ENCODE data around the gene EIF5A. TPM values are rescaled to one million over a fixed set of nuclear protein-coding genes. Genes with fewer than 3 reads are reported as not detected.
A peak's percentile ranks its signal among the peaks of the same experiment; 100 is the strongest.
"Not testable (repeated sequence)": the region's sequence is repeated elsewhere in the genome, so short reads cannot be mapped to it uniquely, and the experiment has no call there.

EIF5A gene
- total RNA-seq, 1 experiment from 2014 or later: 345 TPM

DNA sequence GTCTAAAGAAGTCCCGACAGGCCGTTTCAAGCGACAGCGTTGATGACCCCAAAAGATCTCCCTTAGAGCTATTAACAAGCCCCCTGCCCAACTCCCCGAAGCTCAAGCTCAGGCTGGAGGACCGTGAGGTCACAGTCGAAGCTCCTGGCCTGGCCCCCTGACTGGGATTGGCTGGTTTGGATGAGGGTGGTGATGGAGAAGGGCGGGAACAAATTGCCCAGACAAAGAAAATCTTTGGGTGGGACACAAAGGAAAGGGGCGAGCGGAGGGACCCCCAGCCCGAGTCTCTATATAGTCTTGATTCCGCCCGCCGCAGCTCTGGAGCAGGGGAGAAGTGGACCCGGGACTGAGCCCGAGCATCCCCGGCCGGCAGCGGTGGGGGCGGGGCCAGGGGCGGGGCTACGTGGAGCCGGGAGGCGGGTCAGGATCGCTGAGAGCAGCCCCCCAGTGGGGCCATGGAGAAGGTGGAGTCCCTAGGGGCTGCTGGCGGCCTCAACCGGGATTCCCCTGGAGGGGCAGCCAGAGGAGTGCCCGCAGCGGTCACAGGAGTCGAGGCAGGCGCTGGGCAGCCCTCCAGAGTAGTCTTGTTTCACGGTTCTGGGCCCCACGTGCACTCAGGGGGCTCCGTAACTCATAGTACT, 22.7 kb downstream of the EIF5A start:
- no peaks in the 10 kb centered on the region for H3K27me3 ChIP-seq (replicated peaks; ENCODE audit: control insufficient read depth, insufficient read depth, low read length)
- no peaks in the 10 kb centered on the region; the same call in 1 of the 2 replicates for H3K36me3 ChIP-seq (ENCODE audit: control insufficient read depth, insufficient read depth, low read length)
- intact Hi-C loops (cut with micrococcal nuclease; ENCODE audit: unreplicated experiment): loop anchor here (2.0 kb wide), 1 partner anchor 15 kb away; the partner anchor contains the start of gene GPS2
- H3K27ac Mint-ChIP-seq (ENCODE audit: unreplicated experiment): peak overlapping the region; percentile 48
- H3K9me3 Mint-ChIP-seq (ENCODE audit: unreplicated experiment): no peaks in the 10 kb centered on the region
- H3K4me1 Mint-ChIP-seq (ENCODE audit: low read depth, unreplicated experiment): peaks cover 10% of the 10 kb centered on the region
- no peaks in the 10 kb centered on the region for H3K9me3 ChIP-seq
- peak overlapping the region; percentile 89 for H3K4me3 ChIP-seq (ENCODE audit: low read depth, low read length)
- peak; percentile 66 to 77 for DNase-seq
- H3K4me3 Mint-ChIP-seq (ENCODE audit: unreplicated experiment): peak overlapping the region; percentile 76
- CTCF ChIA-PET: interaction anchor here (0.9 to 1.5 kb wide), 5 partner anchors 8 to 109 kb away, joined by 3 to 5 read pairs (median 3); no protein-coding TSS in a partner anchor
- POLR2A ChIA-PET: interaction anchor here (0.6 to 1.0 kb wide), 9 partner anchors 14 to 242 kb away, joined by 3 to 5 read pairs (median 4); partner anchors contain the start of genes ACADVL, DLG4, GPS2 and SLC2A4
- H3K27me3 Mint-ChIP-seq (ENCODE audit: insufficient read depth, unreplicated experiment): no peaks in the 10 kb centered on the region
- TF ChIP-seq, protein P1, sequence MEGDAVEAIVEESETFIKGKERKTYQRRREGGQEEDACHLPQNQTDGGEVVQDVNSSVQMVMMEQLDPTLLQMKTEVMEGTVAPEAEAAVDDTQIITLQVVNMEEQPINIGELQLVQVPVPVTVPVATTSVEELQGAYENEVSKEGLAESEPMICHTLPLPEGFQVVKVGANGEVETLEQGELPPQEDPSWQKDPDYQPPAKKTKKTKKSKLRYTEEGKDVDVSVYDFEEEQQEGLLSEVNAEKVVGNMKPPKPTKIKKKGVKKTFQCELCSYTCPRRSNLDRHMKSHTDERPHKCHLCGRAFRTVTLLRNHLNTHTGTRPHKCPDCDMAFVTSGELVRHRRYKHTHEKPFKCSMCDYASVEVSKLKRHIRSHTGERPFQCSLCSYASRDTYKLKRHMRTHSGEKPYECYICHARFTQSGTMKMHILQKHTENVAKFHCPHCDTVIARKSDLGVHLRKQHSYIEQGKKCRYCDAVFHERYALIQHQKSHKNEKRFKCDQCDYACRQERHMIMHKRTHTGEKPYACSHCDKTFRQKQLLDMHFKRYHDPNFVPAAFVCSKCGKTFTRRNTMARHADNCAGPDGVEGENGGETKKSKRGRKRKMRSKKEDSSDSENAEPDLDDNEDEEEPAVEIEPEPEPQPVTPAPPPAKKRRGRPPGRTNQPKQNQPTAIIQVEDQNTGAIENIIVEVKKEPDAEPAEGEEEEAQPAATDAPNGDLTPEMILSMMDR (IDR thresholded peaks at IDR 0.05; ENCODE audit: insufficient read depth in 1 of 2, low read depth in 1 of 2, low read length in 1 of 2, severe bottlenecking in 1 of 2, unreplicated experiment in 1 of 2): no peak
- 0 out of 2 replicates have a peak, but pooled peaks cover 4% of the 10 kb centered on the region for H3K4me1 ChIP-seq
- no TSS peak for BruUV-seq (replicated peaks)
- H3K36me3 Mint-ChIP-seq (ENCODE audit: insufficient read depth, unreplicated experiment): peaks cover 11% of the 10 kb centered on the region

- TF ChIP-seq, protein P1 (IDR thresholded peaks at IDR 0.05; ENCODE audit: insufficient read depth in 1 of 2, low read depth in 1 of 2, low read length in 1 of 2, severe bottlenecking in 1 of 2, unreplicated experiment in 1 of 2): no peak
- no peaks in the 10 kb centered on the region for H3K27me3 ChIP-seq (replicated peaks; ENCODE audit: control insufficient read depth, insufficient read depth, low read length)
- Mint-ChIP-seq H3K4me1 (ENCODE audit: low read depth, unreplicated experiment) (peaks cover 10% of the 10 kb centered on the region), H3K27me3 (ENCODE audit: insufficient read depth, unreplicated experiment) (no peaks in the 10 kb centered on the region), H3K36me3 (ENCODE audit: insufficient read depth, unreplicated experiment) (peaks cover 11% of the 10 kb centered on the region), H3K27ac (ENCODE audit: unreplicated experiment) (no peak overlapping the region), H3K9me3 (ENCODE audit: unreplicated experiment) (no peaks in the 10 kb centered on the region), H3K4me3 (ENCODE audit: unreplicated experiment) (peak overlapping the region; percentile 76)
- no peak for DNase-seq
- H3K4me1 ChIP-seq: 0 out of 2 replicates have a peak, but pooled peaks cover 4% of the 10 kb centered on the region
- H3K36me3 ChIP-seq (ENCODE audit: control insufficient read depth, insufficient read depth, low read length): no peaks in the 10 kb centered on the region; the same call in 1 of the 2 replicates
- H3K4me3 ChIP-seq (ENCODE audit: low read depth, low read length): peak overlapping the region; percentile 89
- H3K9me3 ChIP-seq: no peaks in the 10 kb centered on the region
- ChIA-PET CTCF (no interaction called here), POLR2A (no interaction called here)
- no TSS peak for BruUV-seq (replicated peaks)
- intact Hi-C loops (cut with micrococcal nuclease; ENCODE audit: unreplicated experiment): no loop called here
Measured at GRCh38 chr17:7330638-7331015, 23.2 kb downstream of the EIF5A start.

GRCh38 chr17:7332111-7332510, 24.7 kb downstream of the EIF5A start:
- Histone ChIP-seq H3K4me1 (0 out of 2 replicates have a peak, but pooled peaks cover 4% of the 10 kb centered on the region), H3K9me3 (no peaks in the 10 kb centered on the region), H3K27me3 (replicated peaks; ENCODE audit: control insufficient read depth, insufficient read depth, low read length) (no peaks in the 10 kb centered on the region), H3K4me3 (ENCODE audit: low read depth, low read length) (no peak overlapping the region), H3K36me3 (ENCODE audit: control insufficient read depth, insufficient read depth, low read length) (no peaks in the 10 kb centered on the region)
- Mint-ChIP-seq H3K27ac (ENCODE audit: unreplicated experiment) (no peak overlapping the region), H3K9me3 (ENCODE audit: unreplicated experiment) (no peaks in the 10 kb centered on the region), H3K4me3 (ENCODE audit: unreplicated experiment) (no peak overlapping the region), H3K27me3 (ENCODE audit: insufficient read depth, unreplicated experiment) (no peaks in the 10 kb centered on the region), H3K36me3 (ENCODE audit: insufficient read depth, unreplicated experiment) (peaks cover 11% of the 10 kb centered on the region), H3K4me1 (ENCODE audit: low read depth, unreplicated experiment) (peaks cover 10% of the 10 kb centered on the region)
- TF ChIP-seq, protein P1 (IDR thresholded peaks at IDR 0.05; ENCODE audit: insufficient read depth in 1 of 2, low read depth in 1 of 2, low read length in 1 of 2, severe bottlenecking in 1 of 2, unreplicated experiment in 1 of 2): no peak
- ChIA-PET CTCF (no interaction called here), POLR2A (no interaction called here)
- DNase-seq: no peak
- no TSS peak for BruUV-seq (replicated peaks)
- intact Hi-C loops (cut with micrococcal nuclease; ENCODE audit: unreplicated experiment): no loop called here

GRCh38 chr17:7332600-7333069, 25.2 kb downstream of the EIF5A start:
- H3K36me3 Mint-ChIP-seq (ENCODE audit: insufficient read depth, unreplicated experiment): peaks cover 11% of the 10 kb centered on the region
- H3K4me1 ChIP-seq; intact Hi-C loops (cut with micrococcal nuclease; ENCODE audit: unreplicated experiment); H3K9me3 Mint-ChIP-seq (ENCODE audit: unreplicated experiment); CTCF ChIA-PET; DNase-seq; BruUV-seq (replicated peaks); H3K4me3 ChIP-seq (ENCODE audit: low read depth, low read length); H3K36me3 ChIP-seq (ENCODE audit: control insufficient read depth, insufficient read depth, low read length); H3K27ac Mint-ChIP-seq (ENCODE audit: unreplicated experiment); H3K9me3 ChIP-seq; H3K27me3 Mint-ChIP-seq (ENCODE audit: insufficient read depth, unreplicated experiment); POLR2A ChIA-PET; H3K27me3 ChIP-seq (replicated peaks; ENCODE audit: control insufficient read depth, insufficient read depth, low read length); H3K4me3 Mint-ChIP-seq (ENCODE audit: unreplicated experiment): not testable (repeated sequence)
- peaks cover 10% of the 10 kb centered on the region for H3K4me1 Mint-ChIP-seq (ENCODE audit: low read depth, unreplicated experiment)

Measured in Caco-2 (cell line).